ENCODE results near the gene TEX14.

- no peak for TF ChIP-seq CTCF (IDR thresholded peaks at IDR 0.05; ENCODE audit: insufficient read depth, low read length)
- TF ChIP-seq REST (IDR thresholded peaks at IDR 0.05; ENCODE audit: insufficient replicate concordance, low read depth) = no peak
- TF ChIP-seq POLR2AphosphoS5 (IDR thresholded peaks at IDR 0.05; ENCODE audit: low read depth) = no peak
Measured at GRCh38 chr17:58583486-58583885, 108.4 kb downstream of the TEX14 start.
